ENCODE results near the gene MN1. TPM values are rescaled to one million over a fixed set of nuclear protein-coding genes. Genes with fewer than 3 reads are reported as not detected.

The MN1 gene
- polyA plus RNA-seq, 3 donors = 0.06 to 0.38 (median 0.29) TPM

- H3K36me3 ChIP-seq (replicated peaks in 1 of 2; ENCODE audit: control insufficient read depth in 1 of 2, insufficient read depth in 2 of 2, low read length in 2 of 2) = no peaks in the 10 kb centered on the region
Measured at GRCh38 chr22:27825174-27825573, 23.6 kb upstream of the MN1 start.

GRCh38 chr22:27823221-27823620 is 21.7 kb upstream of the MN1 start:
- H3K9me3 ChIP-seq (replicated peaks in 1 of 2; ENCODE audit: control insufficient read depth in 1 of 2, insufficient read depth in 1 of 2, low read length in 2 of 2) = no peaks in the 10 kb centered on the region
- H3K9ac ChIP-seq (ENCODE audit: insufficient read depth, low read length, poor library complexity, severe bottlenecking) = no peak overlapping the region
- H3K4me3 Mint-ChIP-seq = no peak overlapping the region
- no peaks in the 10 kb centered on the region for H3K27me3 ChIP-seq (ENCODE audit: control insufficient read depth in 2 of 2, insufficient read depth in 2 of 2, low read length in 2 of 2)
- TF ChIP-seq, protein P1, sequence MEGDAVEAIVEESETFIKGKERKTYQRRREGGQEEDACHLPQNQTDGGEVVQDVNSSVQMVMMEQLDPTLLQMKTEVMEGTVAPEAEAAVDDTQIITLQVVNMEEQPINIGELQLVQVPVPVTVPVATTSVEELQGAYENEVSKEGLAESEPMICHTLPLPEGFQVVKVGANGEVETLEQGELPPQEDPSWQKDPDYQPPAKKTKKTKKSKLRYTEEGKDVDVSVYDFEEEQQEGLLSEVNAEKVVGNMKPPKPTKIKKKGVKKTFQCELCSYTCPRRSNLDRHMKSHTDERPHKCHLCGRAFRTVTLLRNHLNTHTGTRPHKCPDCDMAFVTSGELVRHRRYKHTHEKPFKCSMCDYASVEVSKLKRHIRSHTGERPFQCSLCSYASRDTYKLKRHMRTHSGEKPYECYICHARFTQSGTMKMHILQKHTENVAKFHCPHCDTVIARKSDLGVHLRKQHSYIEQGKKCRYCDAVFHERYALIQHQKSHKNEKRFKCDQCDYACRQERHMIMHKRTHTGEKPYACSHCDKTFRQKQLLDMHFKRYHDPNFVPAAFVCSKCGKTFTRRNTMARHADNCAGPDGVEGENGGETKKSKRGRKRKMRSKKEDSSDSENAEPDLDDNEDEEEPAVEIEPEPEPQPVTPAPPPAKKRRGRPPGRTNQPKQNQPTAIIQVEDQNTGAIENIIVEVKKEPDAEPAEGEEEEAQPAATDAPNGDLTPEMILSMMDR (IDR thresholded peaks at IDR 0.05) = no peak
- H3K79me2 ChIP-seq (ENCODE audit: insufficient read depth, low read length) = no peaks in the 10 kb centered on the region
- peaks cover 0 to 4% (median 0%) of the 10 kb centered on the region in 7 donors for H3K9me3 Mint-ChIP-seq
- H3K27ac ChIP-seq (ENCODE audit: low read depth in 1 of 2, low read length in 2 of 2) = no peak overlapping the region
- intact Hi-C loops (cut with micrococcal nuclease) = no loop called here
- no peak overlapping the region for H2AFZ ChIP-seq (ENCODE audit: insufficient read depth, low read depth, low read length, poor library complexity, severe bottlenecking)
- H3K4me2 ChIP-seq (replicated peaks; ENCODE audit: extremely low read depth, low read length, poor library complexity, severe bottlenecking) = no peak overlapping the region
- no peaks in the 10 kb centered on the region for H3K4me1 Mint-ChIP-seq
- WGBS (ENCODE audit: insufficient coverage) = 60% methylated on average over 1 of the region's 1 CpG
- H3K36me3 ChIP-seq (replicated peaks in 1 of 2; ENCODE audit: control insufficient read depth in 1 of 2, insufficient read depth in 2 of 2, low read length in 2 of 2) = no peaks in the 10 kb centered on the region
- DNase-seq = no peak
- H3K4me1 ChIP-seq (ENCODE audit: control insufficient read depth in 1 of 2, insufficient read depth in 2 of 2, low read length in 2 of 2) = no peaks in the 10 kb centered on the region
- H4K20me1 ChIP-seq (ENCODE audit: insufficient read depth, low read length) = no peaks in the 10 kb centered on the region
- no peaks in the 10 kb centered on the region for H3K36me3 Mint-ChIP-seq
- no peaks in the 10 kb centered on the region for H3K27me3 Mint-ChIP-seq (ENCODE audit: low read depth in 3 of 3)
- H3K27ac Mint-ChIP-seq = no peak overlapping the region
- no peak overlapping the region for H3K4me3 ChIP-seq (replicated peaks in 1 of 3; ENCODE audit: low read depth in 2 of 3, low read length in 3 of 3)

More at GRCh38 chr22:27825174-27825573, 23.6 kb upstream of the MN1 start:
- Histone ChIP-seq H2AFZ (ENCODE audit: insufficient read depth, low read depth, low read length, poor library complexity, severe bottlenecking) (no peak overlapping the region), H3K9ac (ENCODE audit: insufficient read depth, low read length, poor library complexity, severe bottlenecking) (no peak overlapping the region), H4K20me1 (ENCODE audit: insufficient read depth, low read length) (no peaks in the 10 kb centered on the region), H3K27me3 (ENCODE audit: control insufficient read depth in 2 of 2, insufficient read depth in 2 of 2, low read length in 2 of 2) (no peaks in the 10 kb centered on the region), H3K4me2 (replicated peaks; ENCODE audit: extremely low read depth, low read length, poor library complexity, severe bottlenecking) (no peak overlapping the region), H3K4me3 (replicated peaks in 1 of 3; ENCODE audit: low read depth in 2 of 3, low read length in 3 of 3) (no peak overlapping the region), H3K79me2 (ENCODE audit: insufficient read depth, low read length) (no peaks in the 10 kb centered on the region), H3K9me3 (replicated peaks in 1 of 2; ENCODE audit: control insufficient read depth in 1 of 2, insufficient read depth in 1 of 2, low read length in 2 of 2) (no peaks in the 10 kb centered on the region), H3K27ac (ENCODE audit: low read depth in 1 of 2, low read length in 2 of 2) (no peak overlapping the region), H3K4me1 (ENCODE audit: control insufficient read depth in 1 of 2, insufficient read depth in 2 of 2, low read length in 2 of 2) (no peaks in the 10 kb centered on the region)
- Mint-ChIP-seq H3K4me3 (no peak overlapping the region), H3K27ac (no peak overlapping the region), H3K36me3 (no peaks in the 10 kb centered on the region), H3K4me1 (no peaks in the 10 kb centered on the region), H3K9me3 (peaks cover 0 to 4% (median 0%) of the 10 kb centered on the region in 7 donors), H3K27me3 (ENCODE audit: low read depth in 3 of 3) (no peaks in the 10 kb centered on the region)
- intact Hi-C loops (cut with micrococcal nuclease) = no loop called here
- TF ChIP-seq, protein P1 (IDR thresholded peaks at IDR 0.05) = peak; percentile 55
- peak in 2 of 3 donors; percentile 5 to 14 for DNase-seq
- 100% methylated on average over 5 of the region's 6 CpGs for WGBS (ENCODE audit: insufficient coverage)

Data from CD14-positive monocyte (primary cell).